ENCODE results near the gene BACE2. TPM values are rescaled to one million over a fixed set of nuclear protein-coding genes. Genes with fewer than 3 reads are reported as not detected.

BACE2 gene
- polyA plus RNA-seq, 1 donor from 2014 or later, result 0.32 TPM

- H2AFZ ChIP-seq (ENCODE audit: low read depth, low read length), result no peak overlapping the region
- TF ChIP-seq, protein P1, sequence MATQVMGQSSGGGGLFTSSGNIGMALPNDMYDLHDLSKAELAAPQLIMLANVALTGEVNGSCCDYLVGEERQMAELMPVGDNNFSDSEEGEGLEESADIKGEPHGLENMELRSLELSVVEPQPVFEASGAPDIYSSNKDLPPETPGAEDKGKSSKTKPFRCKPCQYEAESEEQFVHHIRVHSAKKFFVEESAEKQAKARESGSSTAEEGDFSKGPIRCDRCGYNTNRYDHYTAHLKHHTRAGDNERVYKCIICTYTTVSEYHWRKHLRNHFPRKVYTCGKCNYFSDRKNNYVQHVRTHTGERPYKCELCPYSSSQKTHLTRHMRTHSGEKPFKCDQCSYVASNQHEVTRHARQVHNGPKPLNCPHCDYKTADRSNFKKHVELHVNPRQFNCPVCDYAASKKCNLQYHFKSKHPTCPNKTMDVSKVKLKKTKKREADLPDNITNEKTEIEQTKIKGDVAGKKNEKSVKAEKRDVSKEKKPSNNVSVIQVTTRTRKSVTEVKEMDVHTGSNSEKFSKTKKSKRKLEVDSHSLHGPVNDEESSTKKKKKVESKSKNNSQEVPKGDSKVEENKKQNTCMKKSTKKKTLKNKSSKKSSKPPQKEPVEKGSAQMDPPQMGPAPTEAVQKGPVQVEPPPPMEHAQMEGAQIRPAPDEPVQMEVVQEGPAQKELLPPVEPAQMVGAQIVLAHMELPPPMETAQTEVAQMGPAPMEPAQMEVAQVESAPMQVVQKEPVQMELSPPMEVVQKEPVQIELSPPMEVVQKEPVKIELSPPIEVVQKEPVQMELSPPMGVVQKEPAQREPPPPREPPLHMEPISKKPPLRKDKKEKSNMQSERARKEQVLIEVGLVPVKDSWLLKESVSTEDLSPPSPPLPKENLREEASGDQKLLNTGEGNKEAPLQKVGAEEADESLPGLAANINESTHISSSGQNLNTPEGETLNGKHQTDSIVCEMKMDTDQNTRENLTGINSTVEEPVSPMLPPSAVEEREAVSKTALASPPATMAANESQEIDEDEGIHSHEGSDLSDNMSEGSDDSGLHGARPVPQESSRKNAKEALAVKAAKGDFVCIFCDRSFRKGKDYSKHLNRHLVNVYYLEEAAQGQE (IDR thresholded peaks at IDR 0.05; ENCODE audit: borderline replicate concordance), result no peak
- TF ChIP-seq POLR2AphosphoS5 (IDR thresholded peaks at IDR 0.05) (no peak), RAD21 (conservative IDR thresholded peaks at IDR 0.05) (no peak), TAF1 (IDR thresholded peaks at IDR 0.05; ENCODE audit: low read depth) (no peak), EZH2 (IDR thresholded peaks at IDR 0.05; ENCODE audit: borderline replicate concordance, insufficient read depth, low read length, poor library complexity, severe bottlenecking) (no peak), SMC3 (conservative IDR thresholded peaks at IDR 0.05; ENCODE audit: poor library complexity) (no peak), MXI1 (conservative IDR thresholded peaks at IDR 0.05; ENCODE audit: poor library complexity, severe bottlenecking) (no peak), EP300 (conservative IDR thresholded peaks at IDR 0.05; ENCODE audit: poor library complexity, severe bottlenecking) (no peak)
- TF ChIP-seq, protein P2, sequence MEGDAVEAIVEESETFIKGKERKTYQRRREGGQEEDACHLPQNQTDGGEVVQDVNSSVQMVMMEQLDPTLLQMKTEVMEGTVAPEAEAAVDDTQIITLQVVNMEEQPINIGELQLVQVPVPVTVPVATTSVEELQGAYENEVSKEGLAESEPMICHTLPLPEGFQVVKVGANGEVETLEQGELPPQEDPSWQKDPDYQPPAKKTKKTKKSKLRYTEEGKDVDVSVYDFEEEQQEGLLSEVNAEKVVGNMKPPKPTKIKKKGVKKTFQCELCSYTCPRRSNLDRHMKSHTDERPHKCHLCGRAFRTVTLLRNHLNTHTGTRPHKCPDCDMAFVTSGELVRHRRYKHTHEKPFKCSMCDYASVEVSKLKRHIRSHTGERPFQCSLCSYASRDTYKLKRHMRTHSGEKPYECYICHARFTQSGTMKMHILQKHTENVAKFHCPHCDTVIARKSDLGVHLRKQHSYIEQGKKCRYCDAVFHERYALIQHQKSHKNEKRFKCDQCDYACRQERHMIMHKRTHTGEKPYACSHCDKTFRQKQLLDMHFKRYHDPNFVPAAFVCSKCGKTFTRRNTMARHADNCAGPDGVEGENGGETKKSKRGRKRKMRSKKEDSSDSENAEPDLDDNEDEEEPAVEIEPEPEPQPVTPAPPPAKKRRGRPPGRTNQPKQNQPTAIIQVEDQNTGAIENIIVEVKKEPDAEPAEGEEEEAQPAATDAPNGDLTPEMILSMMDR (IDR thresholded peaks at IDR 0.05; ENCODE audit: poor library complexity, severe bottlenecking), result no peak
- H3K79me2 ChIP-seq (replicated peaks; ENCODE audit: insufficient read depth, low read length), result no peaks in the 10 kb centered on the region
- no peaks in the 10 kb centered on the region for H3K9me3 ChIP-seq (ENCODE audit: low read length)
- H3F3A ChIP-seq (ENCODE audit: insufficient read depth, low read length, poor library complexity, severe bottlenecking), result no peaks in the 10 kb centered on the region
- no peak overlapping the region for H3K9ac ChIP-seq (ENCODE audit: low read length)
- no peaks in the 10 kb centered on the region for H4K20me1 ChIP-seq (ENCODE audit: insufficient read depth)
- no peaks in the 10 kb centered on the region for H3K27me3 ChIP-seq (ENCODE audit: insufficient read depth, low read depth, low read length)
- H3K36me3 ChIP-seq (ENCODE audit: insufficient read depth, low read length), result no peaks in the 10 kb centered on the region
- H3K9me2 ChIP-seq (ENCODE audit: insufficient read depth, low read length), result no peaks in the 10 kb centered on the region
- no peak overlapping the region for H3K27ac ChIP-seq (ENCODE audit: low read length)
- H3K4me3 ChIP-seq (ENCODE audit: low read length), result no peak overlapping the region
- H3K4me2 ChIP-seq (ENCODE audit: low read length), result no peak overlapping the region
Observed at GRCh38 chr21:41147096-41147978, 20.6 kb upstream of the BACE2 start.

GRCh38 chr21:41147979-41148355 lies 20.0 kb upstream of the BACE2 start:
- H3K4me3 ChIP-seq (ENCODE audit: low read length), result no peak overlapping the region

More at GRCh38 chr21:41147979-41148355, 20.0 kb upstream of the BACE2 start:
- no peak overlapping the region for H3K4me2 ChIP-seq (ENCODE audit: low read length)
- no peak overlapping the region for H3K9ac ChIP-seq (ENCODE audit: low read length)
- no peaks in the 10 kb centered on the region for H3K27me3 ChIP-seq (ENCODE audit: insufficient read depth, low read depth, low read length)
- H3K27ac ChIP-seq (ENCODE audit: low read length), result no peak overlapping the region
- H3K9me2 ChIP-seq (ENCODE audit: insufficient read depth, low read length), result no peaks in the 10 kb centered on the region
- no peaks in the 10 kb centered on the region for H4K20me1 ChIP-seq (ENCODE audit: insufficient read depth)
- H2AFZ ChIP-seq (ENCODE audit: low read depth, low read length), result no peak overlapping the region
- no peaks in the 10 kb centered on the region for H3F3A ChIP-seq (ENCODE audit: insufficient read depth, low read length, poor library complexity, severe bottlenecking)
- no peak for TF ChIP-seq POLR2AphosphoS5 (IDR thresholded peaks at IDR 0.05)
- no peak for TF ChIP-seq SMC3 (conservative IDR thresholded peaks at IDR 0.05; ENCODE audit: poor library complexity)
- TF ChIP-seq TAF1 (IDR thresholded peaks at IDR 0.05; ENCODE audit: low read depth), result no peak
- TF ChIP-seq MXI1 (conservative IDR thresholded peaks at IDR 0.05; ENCODE audit: poor library complexity, severe bottlenecking), result no peak
- TF ChIP-seq EZH2 (IDR thresholded peaks at IDR 0.05; ENCODE audit: borderline replicate concordance, insufficient read depth, low read length, poor library complexity, severe bottlenecking), result no peak
- TF ChIP-seq RAD21 (conservative IDR thresholded peaks at IDR 0.05), result no peak
- TF ChIP-seq, protein P2 (IDR thresholded peaks at IDR 0.05; ENCODE audit: poor library complexity, severe bottlenecking), result no peak
- no peaks in the 10 kb centered on the region for H3K79me2 ChIP-seq (replicated peaks; ENCODE audit: insufficient read depth, low read length)
- H3K9me3 ChIP-seq (ENCODE audit: low read length), result no peaks in the 10 kb centered on the region
- H3K36me3 ChIP-seq (ENCODE audit: insufficient read depth, low read length), result no peaks in the 10 kb centered on the region
